ENCODE data around the gene SFXN2.
"Not testable (repeated sequence)": the region's sequence is repeated elsewhere in the genome, so short reads cannot be mapped to it uniquely, and the experiment has no call there.

SFXN2 gene

GRCh38 chr10:102735065-102735562 is 20.7 kb downstream of the SFXN2 start:
- ChIA-PET CTCF (interaction anchor here (1.4 to 1.6 kb wide), 2 partner anchors 10 to 22 kb away, joined by 4 to 5 read pairs; no protein-coding TSS in a partner anchor), POLR2A (no interaction called here)
- TF ChIP-seq CTCF (IDR thresholded peaks at IDR 0.05; ENCODE audit: control extremely low read depth, extremely low read depth, low read depth, missing control alignments), result no peak
- DNase-seq (ENCODE audit: extremely low spot score), result no peak

- CTCF ChIA-PET, result interaction anchor here (1.0 to 3.3 kb wide), 5 partner anchors 8 to 164 kb away, joined by 3 to 12 read pairs (median 4); no protein-coding TSS in a partner anchor
- no peak for TF ChIP-seq CTCF (IDR thresholded peaks at IDR 0.05; ENCODE audit: control extremely low read depth, extremely low read depth, low read depth, missing control alignments)
- no peak for DNase-seq (ENCODE audit: extremely low spot score)
- POLR2A ChIA-PET, result no interaction called here
Observed at GRCh38 chr10:102738692-102739121, 24.3 kb downstream of the SFXN2 start.

- TF ChIP-seq CTCF (IDR thresholded peaks at IDR 0.05; ENCODE audit: control extremely low read depth, extremely low read depth, low read depth, missing control alignments), result no peak
- no peak for DNase-seq (ENCODE audit: extremely low spot score)
- POLR2A ChIA-PET, result no interaction called here
- CTCF ChIA-PET, result interaction anchor here (1.4 to 5.1 kb wide), 5 partner anchors 9 to 162 kb away, joined by 3 to 41 read pairs (median 10); no protein-coding TSS in a partner anchor
Observed at GRCh38 chr10:102740229-102740628, 25.8 kb downstream of the SFXN2 start.

- ChIA-PET CTCF (interaction anchor here (1.1 to 5.1 kb wide), 4 partner anchors 11 to 162 kb away, joined by 3 to 41 read pairs (median 7); no protein-coding TSS in a partner anchor), POLR2A (no interaction called here)
- DNase-seq (ENCODE audit: extremely low spot score), result no peak
- no peak for TF ChIP-seq CTCF (IDR thresholded peaks at IDR 0.05; ENCODE audit: control extremely low read depth, extremely low read depth, low read depth, missing control alignments)
Observed at GRCh38 chr10:102741726-102742237, 27.3 kb downstream of the SFXN2 start.

GRCh38 chr10:102742313-102742712 is 27.9 kb downstream of the SFXN2 start:
- POLR2A ChIA-PET; DNase-seq (ENCODE audit: extremely low spot score): not testable (repeated sequence)
- CTCF ChIA-PET, result interaction anchor here (1.1 to 5.1 kb wide), 3 partner anchors 11 to 161 kb away, joined by 3 to 41 read pairs (median 4); no protein-coding TSS in a partner anchor

- POLR2A ChIA-PET, result interaction anchor here (0.7 to 1.0 kb wide), 2 partner anchors 18 to 46 kb away, joined by 3 read pairs; no protein-coding TSS in a partner anchor
- TF ChIP-seq CTCF (IDR thresholded peaks at IDR 0.05; ENCODE audit: control extremely low read depth, extremely low read depth, low read depth, missing control alignments), result no peak
- CTCF ChIA-PET, result interaction anchor here (0.9 to 5.1 kb wide), 7 partner anchors 9 to 161 kb away, joined by 3 to 41 read pairs (median 4); partner anchors contain the start of gene ARL3
- no peak for DNase-seq (ENCODE audit: extremely low spot score)
Observed at GRCh38 chr10:102743078-102743587, 28.7 kb downstream of the SFXN2 start.
